Right lobe of liver (tissue), 6 donors: ENCODE measurements around the gene CSNK1D. TPM values are rescaled to one million over a fixed set of nuclear protein-coding genes. Genes with fewer than 3 reads are reported as not detected.

Experiments
- ATAC-seq, 4 donors: fragments of 200-7000 bp; cut with Tn5 transposase; one replicate each; pipeline ENCODE4 v1.9.1; 2020; ENCODE audit warnings: mild to moderate bottlenecking in 4 of 4, moderate library complexity in 4 of 4
- DNase-seq, 3 donors: peaks; one replicate each; pipeline ENCODE4 v3.0.0-alpha.2; 2020
- H3K27ac ChIP-seq, 3 donors: fragments of 200-600 bp; one replicate each; pipeline ENCODE4 v1.8.0; 2022
- H3K27me3 ChIP-seq, 2 donors: fragments of 200-600 bp; one replicate each; pipeline ENCODE4 v1.8.0; 2022
- H3K36me3 ChIP-seq, 4 donors: fragments of 200-600 bp; sonication (generic) in 1 of 4; one replicate each; pipeline versions ENCODE4 v1.5.1 to v1.8.0; 2017 to 2022; ENCODE audit warnings: control low read depth in 1 of 4
- H3K4me1 ChIP-seq, 4 donors: fragments of 200-600 bp; sonication (generic) in 1 of 4; one replicate each; pipeline versions ENCODE4 v1.5.1 to v1.8.0; 2017 to 2022; ENCODE audit warnings: control low read depth in 1 of 4
- H3K4me3 ChIP-seq, 3 donors: fragments of 200-600 bp; one replicate each; pipeline ENCODE4 v1.8.0; 2022
- H3K9me3 ChIP-seq, 4 donors: fragments of 200-600 bp; sonication (generic) in 1 of 4; one replicate each; pipeline versions ENCODE4 v1.5.1 to v1.8.0; 2017 to 2022; ENCODE audit warnings: control low read depth in 1 of 4
- CTCF ChIP-seq, 4 donors: fragments of 200-600 bp in 3 of 4; fragments of 450-650 bp in 1 of 4; IDR thresholded peaks; one replicate each; pipeline versions ENCODE4 v1.5.1 to v1.8.0; 2016 to 2022; ENCODE audit warnings: antibody characterized with exemption in 4 of 4, mild to moderate bottlenecking in 2 of 4
- POLR2A ChIP-seq: fragments of 450-650 bp; IDR thresholded peaks from one replicate; pipeline ENCODE4 v1.6.1; 2017; ENCODE audit warnings: antibody characterized with exemption, mild to moderate bottlenecking
- WGBS: methylation state at CpG from one replicate; pipeline ENCODE4 v1.1.6; 2018; ENCODE audit warnings: low coverage, low lambda C conversion rate; ENCODE audit not compliant: insufficient coverage; ENCODE audit errors: missing lambda C conversion rate; 5-methylcytosine and 5-hydroxymethylcytosine counted together
- intact Hi-C, 2 donors: fragments of 100-400 bp; cut with DNase I; formaldehyde crosslinking; loops; one replicate each; pipeline versions ENCODE4 v1.11.2 to v1.14.1; 2022
- total RNA-seq, 6 experiments: library from RNA; depleted of rRNA in 2 of 6; stranded (reverse); fragments of >200 nt in 2 of 6; fragmentation: NEBNext Ultra II Directional in 3 of 6; extraction: Animal tissue kit (Norgen Biotek cat#: 25700) in 3 of 6; gene quantifications; one replicate each; pipeline versions ENCODE4 v1.1.0 to v1.2.4, GENCODE V29; 2016 to 2023
- donor health status: DM: no; HTN: yes; CAD: no.
- donor health status: DM: no; HTN: no; CAD: no.
- donor health status: DM: no; HTN: no; CAD: no.
- donor health status: DM: no; HTN: yes; CAD: no.
- donor health status: DM: no; HTN: yes; CAD: no.

The CSNK1D gene
- total RNA-seq, 6 experiments from 2014 or later, result 32.7 to 73.0 (median 45.9) TPM

GRCh38 chr17:82240506-82241182, 32.9 kb downstream of the CSNK1D start:
- intact Hi-C loops, result no loop called here
- no peak for ATAC-seq
- H3K9me3 ChIP-seq, result no peaks in the 10 kb centered on the region
- TF ChIP-seq POLR2A (no peak), CTCF (IDR thresholded peaks at IDR 0.05) (no peak)
- peaks cover 4 to 67% (median 42%) of the 10 kb centered on the region in 4 donors for H3K4me1 ChIP-seq
- H3K27me3 ChIP-seq, result no peaks in the 10 kb centered on the region
- 48% methylated on average over 11 of the region's 20 CpGs for WGBS
- peaks cover 0 to 26% (median 12%) of the 10 kb centered on the region in 4 donors for H3K36me3 ChIP-seq
- H3K27ac ChIP-seq, result peak overlapping the region; percentile 47 to 80 (median 52)
- H3K4me3 ChIP-seq, result no peak overlapping the region
- no peak for DNase-seq

- no peaks in the 10 kb centered on the region for H3K27me3 ChIP-seq
- H3K4me3 ChIP-seq, result no peak overlapping the region
- H3K4me1 ChIP-seq, result peaks cover 4 to 67% (median 42%) of the 10 kb centered on the region in 4 donors
- ATAC-seq (peak; percentile 3 to 39 (median 34)), DNase-seq (peak in 2 of 3 donors; percentile 81 to 93)
- H3K36me3 ChIP-seq, result peaks cover 0 to 20% (median 8%) of the 10 kb centered on the region in 4 donors
- 40% methylated on average over 1 of the region's 22 CpGs for WGBS
- H3K27ac ChIP-seq, result peak overlapping the region in 2 of 3 donors; percentile 52 to 80
- intact Hi-C loops, result loop anchor here (5.0 kb wide), 2 partner anchors 77 to 82 kb away; partner anchors contain the start of gene CD7 (in 1 of the 2)
- no peaks in the 10 kb centered on the region for H3K9me3 ChIP-seq
- no peak for TF ChIP-seq CTCF (IDR thresholded peaks at IDR 0.05)
- TF ChIP-seq POLR2A, result peak; percentile 22
These were observed 33.5 kb downstream of the CSNK1D start for GRCh38 chr17:82239926-82240505.

GRCh38 chr17:82239401-82239925, 34.0 kb downstream of the CSNK1D start:
- Histone ChIP-seq H3K4me3 (no peak overlapping the region), H3K27me3 (no peaks in the 10 kb centered on the region), H3K36me3 (peaks cover 0 to 14% (median 5%) of the 10 kb centered on the region in 4 donors), H3K27ac (peak overlapping the region in 2 of 3 donors; percentile 52 to 80), H3K9me3 (no peaks in the 10 kb centered on the region), H3K4me1 (peaks cover 4 to 67% (median 42%) of the 10 kb centered on the region in 4 donors)
- ATAC-seq, result peak; percentile 5 to 53 (median 45)
- intact Hi-C loops, result loop anchor here (5.0 kb wide), 2 partner anchors 78 to 83 kb away; partner anchors contain the start of gene CD7 (in 1 of the 2)
- TF ChIP-seq POLR2A (no peak), CTCF (IDR thresholded peaks at IDR 0.05) (no peak)
- 20% methylated on average over 1 of the region's 17 CpGs for WGBS
- peak in 1 of 3 donors; percentile 91 for DNase-seq

- peak; percentile 70 to 75 (median 72) for DNase-seq
- peak in 1 of 4 donors; percentile 6 for ATAC-seq
- intact Hi-C loops, result loop anchor here (5.0 kb wide), 2 partner anchors 79 to 84 kb away; partner anchors contain the start of gene CD7 (in 1 of the 2)
- Histone ChIP-seq H3K36me3 (peaks cover 0 to 6% (median 2%) of the 10 kb centered on the region in 4 donors), H3K4me1 (peaks cover 4 to 66% (median 42%) of the 10 kb centered on the region in 4 donors), H3K4me3 (no peak overlapping the region), H3K27ac (peak overlapping the region in 1 of 3 donors; percentile 80), H3K27me3 (no peaks in the 10 kb centered on the region), H3K9me3 (no peaks in the 10 kb centered on the region)
- 18% methylated on average over 5 of the region's 33 CpGs for WGBS
- TF ChIP-seq CTCF (IDR thresholded peaks at IDR 0.05) (no peak), POLR2A (peak; percentile 46)
These were observed 34.9 kb downstream of the CSNK1D start for GRCh38 chr17:82238472-82239201.
